HEK293 (cell line): ENCODE results near the gene KCNC4.

Experiments
- GLIS2 ChIP-seq: fragments of 450-650 bp; formaldehyde crosslinking; IDR thresholded peaks from 2 replicates; pipeline ENCODE4 v1.5.1; 2016; ENCODE audit warnings: missing biosample characterization, missing genetic modification characterization
- KLF16 ChIP-seq: fragments of 450-650 bp; formaldehyde crosslinking; IDR thresholded peaks from 2 replicates; pipeline ENCODE4 v1.5.1; 2017; ENCODE audit warnings: missing biosample characterization, missing genetic modification characterization
- MYNN ChIP-seq: fragments of 450-650 bp; formaldehyde crosslinking; IDR thresholded peaks from 2 replicates; pipeline ENCODE4 v1.5.1; 2016; ENCODE audit warnings: missing biosample characterization, missing genetic modification characterization, borderline replicate concordance
- SALL2 ChIP-seq: fragments of 450-650 bp; formaldehyde crosslinking; IDR thresholded peaks from 2 replicates; pipeline ENCODE4 v1.5.0; 2017; ENCODE audit warnings: missing biosample characterization, mild to moderate bottlenecking, missing genetic modification characterization, borderline replicate concordance
- SP3 ChIP-seq: fragments of 450-650 bp; formaldehyde crosslinking; IDR thresholded peaks from 2 replicates; pipeline ENCODE4 v1.5.1; 2016; ENCODE audit warnings: missing biosample characterization, missing genetic modification characterization
- ZFP3 ChIP-seq: fragments of 450-650 bp; formaldehyde crosslinking; IDR thresholded peaks from 2 replicates; pipeline ENCODE4 v1.5.1; 2016; ENCODE audit warnings: low read depth, missing biosample characterization, missing genetic modification characterization
- ZIC2 ChIP-seq: fragments of 450-650 bp; formaldehyde crosslinking; IDR thresholded peaks from 2 replicates; pipeline ENCODE4 v1.5.1; 2016; ENCODE audit warnings: missing biosample characterization, missing genetic modification characterization
- ZNF19 ChIP-seq: fragments of 450-650 bp; formaldehyde crosslinking; IDR thresholded peaks from 2 replicates; pipeline ENCODE4; 2016; ENCODE audit warnings: missing biosample characterization, missing genetic modification characterization, low read depth
- ZNF211 ChIP-seq: fragments of 450-650 bp; formaldehyde crosslinking; IDR thresholded peaks from 2 replicates; pipeline ENCODE4 v1.5.1; 2016; ENCODE audit warnings: low read depth, missing biosample characterization, missing genetic modification characterization
- ZNF239 ChIP-seq: fragments of 450-650 bp; formaldehyde crosslinking; IDR thresholded peaks from 2 replicates; pipeline ENCODE4 v1.5.1; 2016; ENCODE audit warnings: missing biosample characterization, missing genetic modification characterization
- ZNF24 ChIP-seq: fragments of 450-650 bp; formaldehyde crosslinking; IDR thresholded peaks from 2 replicates; pipeline ENCODE4 v1.5.1; 2016; ENCODE audit warnings: missing biosample characterization, missing genetic modification characterization
- ZNF266 ChIP-seq: fragments of 450-650 bp; formaldehyde crosslinking; IDR thresholded peaks from 2 replicates; pipeline ENCODE4 v1.5.1; 2016; ENCODE audit warnings: missing biosample characterization, missing genetic modification characterization, low read depth
- ZNF394 ChIP-seq: fragments of 450-650 bp; formaldehyde crosslinking; IDR thresholded peaks from 2 replicates; pipeline ENCODE4 v1.5.1; 2016; ENCODE audit warnings: missing biosample characterization, missing genetic modification characterization, mild to moderate bottlenecking, moderate library complexity, borderline replicate concordance
- ZNF423 ChIP-seq: fragments of 450-650 bp; formaldehyde crosslinking; IDR thresholded peaks from 2 replicates; pipeline ENCODE4 v1.5.1; 2016; ENCODE audit warnings: missing biosample characterization, missing genetic modification characterization
- ZNF433 ChIP-seq: fragments of 450-650 bp; formaldehyde crosslinking; IDR thresholded peaks from 2 replicates; pipeline ENCODE4 v1.5.1; 2016; ENCODE audit warnings: missing biosample characterization, missing genetic modification characterization, low read depth
- ZNF514 ChIP-seq: fragments of 450-650 bp; formaldehyde crosslinking; IDR thresholded peaks from 2 replicates; pipeline ENCODE4 v1.5.1; 2016; ENCODE audit warnings: missing biosample characterization, missing genetic modification characterization
- ZNF549 ChIP-seq: fragments of 450-650 bp; IDR thresholded peaks from 2 replicates; pipeline ENCODE4 v1.5.1; 2018; ENCODE audit warnings: missing biosample characterization, missing genetic modification characterization, mild to moderate bottlenecking, inconsistent platforms, moderate library complexity
- ZNF555 ChIP-seq: fragments of 450-650 bp; formaldehyde crosslinking; conservative IDR thresholded peaks from 2 replicates; pipeline ENCODE4 v1.5.1; 2017; ENCODE audit warnings: missing biosample characterization, mild to moderate bottlenecking, missing genetic modification characterization, inconsistent platforms
- ZNF571 ChIP-seq: fragments of 450-650 bp; formaldehyde crosslinking; IDR thresholded peaks from 2 replicates; pipeline ENCODE4 v1.5.0; 2017; ENCODE audit warnings: missing biosample characterization, missing genetic modification characterization
- ZNF610 ChIP-seq: fragments of 450-650 bp; formaldehyde crosslinking; IDR thresholded peaks from 2 replicates; pipeline ENCODE4 v1.5.1; 2016; ENCODE audit warnings: missing biosample characterization, missing genetic modification characterization, borderline replicate concordance
- ZNF658 ChIP-seq: fragments of 450-650 bp; formaldehyde crosslinking; IDR thresholded peaks from 2 replicates; pipeline ENCODE4; 2016; ENCODE audit warnings: missing biosample characterization, missing genetic modification characterization
- ZNF837 ChIP-seq: fragments of 450-650 bp; formaldehyde crosslinking; IDR thresholded peaks from 2 replicates; pipeline ENCODE4 v1.5.1; 2016; ENCODE audit warnings: missing biosample characterization, missing genetic modification characterization
- TF ChIP-seq, protein P1 (sequence below): fragments of 450-650 bp; formaldehyde crosslinking; IDR thresholded peaks from 2 replicates; pipeline ENCODE4 v1.5.1; 2016; ENCODE audit warnings: missing biosample characterization, missing genetic modification characterization, borderline replicate concordance
- TF ChIP-seq, protein P2 (sequence below): fragments of 450-650 bp; formaldehyde crosslinking; conservative IDR thresholded peaks from 2 replicates; pipeline ENCODE4 v1.5.1; 2016; ENCODE audit warnings: low read depth, missing biosample characterization, missing genetic modification characterization
- TF ChIP-seq, protein P3 (sequence below): fragments of 450-650 bp; formaldehyde crosslinking; IDR thresholded peaks from 2 replicates; pipeline ENCODE4 v1.5.1; 2016; ENCODE audit warnings: missing biosample characterization, missing genetic modification characterization
- TF ChIP-seq, protein P4 (sequence below): fragments of 450-650 bp; formaldehyde crosslinking; IDR thresholded peaks from 2 replicates; pipeline ENCODE4 v1.5.1; 2016; ENCODE audit warnings: missing biosample characterization, missing genetic modification characterization
- TF ChIP-seq, protein P5 (sequence below): fragments of 450-650 bp; formaldehyde crosslinking; IDR thresholded peaks from 2 replicates; pipeline ENCODE4 v1.5.1; 2017; ENCODE audit warnings: missing biosample characterization, missing genetic modification characterization

KCNC4 gene

DNA sequence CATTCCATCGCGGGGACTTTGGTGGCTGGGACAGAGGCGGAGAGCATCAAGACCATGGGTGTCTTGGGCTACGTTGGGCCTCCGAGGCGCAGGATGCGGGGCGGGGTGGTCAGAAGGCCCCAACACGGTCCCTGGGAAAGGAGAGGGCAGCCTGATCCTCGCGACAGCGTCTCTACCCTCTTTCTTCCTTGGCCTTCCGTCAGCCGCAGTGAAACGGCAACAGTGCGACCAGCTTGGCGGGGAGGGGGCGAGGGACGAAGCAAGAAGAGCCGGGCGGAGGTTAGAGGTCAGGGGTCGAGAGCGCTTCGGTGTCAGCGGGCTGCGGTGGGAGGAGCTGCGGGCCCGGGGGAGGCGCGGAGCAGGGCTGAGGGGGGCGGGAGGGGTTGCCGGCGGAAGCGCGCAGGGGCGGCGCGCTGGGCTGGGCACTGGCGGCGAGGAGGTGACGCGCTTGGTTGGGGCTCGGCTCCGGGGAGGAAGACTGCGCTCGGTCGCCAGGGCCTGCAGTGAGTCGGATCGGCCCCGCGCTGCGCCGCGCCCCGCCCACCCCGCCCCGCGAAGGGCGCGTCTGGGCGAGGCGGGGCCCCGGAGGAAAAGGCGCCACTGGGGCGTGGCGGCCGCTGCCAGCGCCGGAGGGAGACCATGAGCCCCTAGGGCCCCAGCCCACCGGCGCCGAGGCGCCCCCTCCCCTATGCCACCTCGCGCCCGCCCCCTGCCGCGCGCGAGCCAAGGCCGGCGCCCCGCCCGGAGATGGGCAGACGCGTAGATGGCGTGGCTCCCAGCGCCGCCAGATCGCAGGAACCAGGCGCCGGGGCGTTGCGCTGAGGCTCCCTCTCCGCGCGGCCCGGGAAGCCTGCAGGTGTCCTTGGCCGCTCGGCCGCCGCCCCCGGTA lies at the start of gene KCNC4 (continued):
- TF ChIP-seq, protein P1, sequence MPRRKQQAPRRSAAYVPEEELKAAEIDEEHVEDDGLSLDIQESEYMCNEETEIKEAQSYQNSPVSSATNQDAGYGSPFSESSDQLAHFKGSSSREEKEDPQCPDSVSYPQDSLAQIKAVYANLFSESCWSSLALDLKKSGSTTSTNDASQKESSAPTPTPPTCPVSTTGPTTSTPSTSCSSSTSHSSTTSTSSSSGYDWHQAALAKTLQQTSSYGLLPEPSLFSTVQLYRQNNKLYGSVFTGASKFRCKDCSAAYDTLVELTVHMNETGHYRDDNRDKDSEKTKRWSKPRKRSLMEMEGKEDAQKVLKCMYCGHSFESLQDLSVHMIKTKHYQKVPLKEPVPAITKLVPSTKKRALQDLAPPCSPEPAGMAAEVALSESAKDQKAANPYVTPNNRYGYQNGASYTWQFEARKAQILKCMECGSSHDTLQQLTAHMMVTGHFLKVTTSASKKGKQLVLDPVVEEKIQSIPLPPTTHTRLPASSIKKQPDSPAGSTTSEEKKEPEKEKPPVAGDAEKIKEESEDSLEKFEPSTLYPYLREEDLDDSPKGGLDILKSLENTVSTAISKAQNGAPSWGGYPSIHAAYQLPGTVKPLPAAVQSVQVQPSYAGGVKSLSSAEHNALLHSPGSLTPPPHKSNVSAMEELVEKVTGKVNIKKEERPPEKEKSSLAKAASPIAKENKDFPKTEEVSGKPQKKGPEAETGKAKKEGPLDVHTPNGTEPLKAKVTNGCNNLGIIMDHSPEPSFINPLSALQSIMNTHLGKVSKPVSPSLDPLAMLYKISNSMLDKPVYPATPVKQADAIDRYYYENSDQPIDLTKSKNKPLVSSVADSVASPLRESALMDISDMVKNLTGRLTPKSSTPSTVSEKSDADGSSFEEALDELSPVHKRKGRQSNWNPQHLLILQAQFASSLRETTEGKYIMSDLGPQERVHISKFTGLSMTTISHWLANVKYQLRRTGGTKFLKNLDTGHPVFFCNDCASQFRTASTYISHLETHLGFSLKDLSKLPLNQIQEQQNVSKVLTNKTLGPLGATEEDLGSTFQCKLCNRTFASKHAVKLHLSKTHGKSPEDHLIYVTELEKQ (tag by site-specific recombination) = no peak
- TF ChIP-seq, protein P2, sequence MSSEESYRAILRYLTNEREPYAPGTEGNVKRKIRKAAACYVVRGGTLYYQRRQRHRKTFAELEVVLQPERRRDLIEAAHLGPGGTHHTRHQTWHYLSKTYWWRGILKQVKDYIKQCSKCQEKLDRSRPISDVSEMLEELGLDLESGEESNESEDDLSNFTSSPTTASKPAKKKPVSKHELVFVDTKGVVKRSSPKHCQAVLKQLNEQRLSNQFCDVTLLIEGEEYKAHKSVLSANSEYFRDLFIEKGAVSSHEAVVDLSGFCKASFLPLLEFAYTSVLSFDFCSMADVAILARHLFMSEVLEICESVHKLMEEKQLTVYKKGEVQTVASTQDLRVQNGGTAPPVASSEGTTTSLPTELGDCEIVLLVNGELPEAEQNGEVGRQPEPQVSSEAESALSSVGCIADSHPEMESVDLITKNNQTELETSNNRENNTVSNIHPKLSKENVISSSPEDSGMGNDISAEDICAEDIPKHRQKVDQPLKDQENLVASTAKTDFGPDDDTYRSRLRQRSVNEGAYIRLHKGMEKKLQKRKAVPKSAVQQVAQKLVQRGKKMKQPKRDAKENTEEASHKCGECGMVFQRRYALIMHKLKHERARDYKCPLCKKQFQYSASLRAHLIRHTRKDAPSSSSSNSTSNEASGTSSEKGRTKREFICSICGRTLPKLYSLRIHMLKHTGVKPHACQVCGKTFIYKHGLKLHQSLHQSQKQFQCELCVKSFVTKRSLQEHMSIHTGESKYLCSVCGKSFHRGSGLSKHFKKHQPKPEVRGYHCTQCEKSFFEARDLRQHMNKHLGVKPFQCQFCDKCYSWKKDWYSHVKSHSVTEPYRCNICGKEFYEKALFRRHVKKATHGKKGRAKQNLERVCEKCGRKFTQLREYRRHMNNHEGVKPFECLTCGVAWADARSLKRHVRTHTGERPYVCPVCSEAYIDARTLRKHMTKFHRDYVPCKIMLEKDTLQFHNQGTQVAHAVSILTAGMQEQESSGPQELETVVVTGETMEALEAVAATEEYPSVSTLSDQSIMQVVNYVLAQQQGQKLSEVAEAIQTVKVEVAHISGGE = no peak; the same call in 1 of the 2 replicates
- TF ChIP-seq ZNF610 (tag by site-specific recombination) (no peak), ZNF433 (tag by site-specific recombination) (no peak), ZNF423 (tag by site-specific recombination) (no peak), ZNF394 (tag by site-specific recombination) (no peak; the same call in 1 of the 2 replicates), ZFP3 (tag by site-specific recombination) (no peak), ZNF549 (tag by site-specific recombination) (no peak), ZNF211 (no peak), SALL2 (no peak), ZIC2 (tag by site-specific recombination) (peak; percentile 25), ZNF19 (no peak), ZNF24 (tag by site-specific recombination) (no peak), ZNF837 (tag by site-specific recombination) (no peak), ZNF514 (tag by site-specific recombination) (no peak), ZNF266 (tag by site-specific recombination) (no peak), ZNF571 (tag by site-specific recombination) (no peak), KLF16 (no peak), ZNF658 (tag by site-specific recombination) (no peak), SP3 (tag by site-specific recombination) (peak; percentile 79), GLIS2 (tag by site-specific recombination) (peak; percentile 79; the same call in 1 of the 2 replicates), ZNF555 (tag by site-specific recombination) (no peak), MYNN (tag by site-specific recombination) (no peak), ZNF239 (no peak)
- TF ChIP-seq, protein P3, sequence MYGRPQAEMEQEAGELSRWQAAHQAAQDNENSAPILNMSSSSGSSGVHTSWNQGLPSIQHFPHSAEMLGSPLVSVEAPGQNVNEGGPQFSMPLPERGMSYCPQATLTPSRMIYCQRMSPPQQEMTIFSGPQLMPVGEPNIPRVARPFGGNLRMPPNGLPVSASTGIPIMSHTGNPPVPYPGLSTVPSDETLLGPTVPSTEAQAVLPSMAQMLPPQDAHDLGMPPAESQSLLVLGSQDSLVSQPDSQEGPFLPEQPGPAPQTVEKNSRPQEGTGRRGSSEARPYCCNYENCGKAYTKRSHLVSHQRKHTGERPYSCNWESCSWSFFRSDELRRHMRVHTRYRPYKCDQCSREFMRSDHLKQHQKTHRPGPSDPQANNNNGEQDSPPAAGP = peak; percentile 39; the same call in 1 of the 2 replicates
- TF ChIP-seq, protein P4, sequence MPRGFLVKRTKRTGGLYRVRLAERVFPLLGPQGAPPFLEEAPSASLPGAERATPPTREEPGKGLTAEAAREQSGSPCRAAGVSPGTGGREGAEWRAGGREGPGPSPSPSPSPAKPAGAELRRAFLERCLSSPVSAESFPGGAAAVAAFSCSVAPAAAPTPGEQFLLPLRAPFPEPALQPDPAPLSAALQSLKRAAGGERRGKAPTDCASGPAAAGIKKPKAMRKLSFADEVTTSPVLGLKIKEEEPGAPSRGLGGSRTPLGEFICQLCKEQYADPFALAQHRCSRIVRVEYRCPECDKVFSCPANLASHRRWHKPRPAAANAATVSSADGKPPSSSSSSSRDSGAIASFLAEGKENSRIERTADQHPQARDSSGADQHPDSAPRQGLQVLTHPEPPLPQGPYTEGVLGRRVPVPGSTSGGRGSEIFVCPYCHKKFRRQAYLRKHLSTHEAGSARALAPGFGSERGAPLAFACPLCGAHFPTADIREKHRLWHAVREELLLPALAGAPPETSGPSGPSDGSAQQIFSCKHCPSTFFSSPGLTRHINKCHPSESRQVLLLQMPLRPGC (tag by site-specific recombination) = no peak
- TF ChIP-seq, protein P5, sequence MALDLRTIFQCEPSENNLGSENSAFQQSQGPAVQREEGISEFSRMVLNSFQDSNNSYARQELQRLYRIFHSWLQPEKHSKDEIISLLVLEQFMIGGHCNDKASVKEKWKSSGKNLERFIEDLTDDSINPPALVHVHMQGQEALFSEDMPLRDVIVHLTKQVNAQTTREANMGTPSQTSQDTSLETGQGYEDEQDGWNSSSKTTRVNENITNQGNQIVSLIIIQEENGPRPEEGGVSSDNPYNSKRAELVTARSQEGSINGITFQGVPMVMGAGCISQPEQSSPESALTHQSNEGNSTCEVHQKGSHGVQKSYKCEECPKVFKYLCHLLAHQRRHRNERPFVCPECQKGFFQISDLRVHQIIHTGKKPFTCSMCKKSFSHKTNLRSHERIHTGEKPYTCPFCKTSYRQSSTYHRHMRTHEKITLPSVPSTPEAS (tag by site-specific recombination) = no peak
